ENCODE data around the gene RASGRP2. TPM values are rescaled to one million over a fixed set of nuclear protein-coding genes. Genes with fewer than 3 reads are reported as not detected.
A peak's percentile ranks its signal among the peaks of the same experiment; 100 is the strongest.

RASGRP2 gene
- total and polyA plus RNA-seq, 2 of the 8 experiments (the other 6 are each of a cell fraction or from before 2014, with no cell fraction given): 40.6 to 45.7 TPM

DNA sequence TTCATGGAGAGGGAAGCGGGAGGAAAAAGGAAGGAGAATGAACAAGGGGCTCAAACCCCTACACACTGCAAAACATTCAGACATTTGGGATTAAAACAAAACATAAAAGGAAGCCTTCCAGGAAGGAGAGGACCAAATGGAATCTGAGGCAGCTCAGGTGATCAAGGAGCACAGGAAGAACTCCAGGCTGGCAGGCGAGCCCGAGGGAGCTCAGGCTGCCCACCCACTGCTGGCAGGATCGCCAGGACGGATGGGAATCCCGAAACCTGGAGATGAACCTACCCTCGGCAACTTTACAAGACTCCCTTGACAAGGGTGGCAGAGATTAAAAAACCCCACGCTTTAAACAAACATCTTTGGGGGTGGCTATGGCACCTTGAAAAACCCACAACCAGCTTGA lies 20.8 kb upstream of the RASGRP2 start:
- DNase-seq (ENCODE audit: low read depth in 1 of 2, low spot score in 2 of 2): no peak
- no peak for FAIRE-seq
- POLR2A ChIA-PET (ENCODE audit: partially characterized antibody): interaction anchor here (0.6 to 42.9 kb wide), 6 partner anchors 1 to 76 kb away, joined by 3 to 1087 read pairs (median 4); partner anchors contain the start of genes PYGM, RASGRP2 and SF1
- TF ChIP-seq KDM5A (IDR thresholded peaks at IDR 0.05; ENCODE audit: low read length): no peak
- TF ChIP-seq EZH2 (IDR thresholded peaks at IDR 0.05; ENCODE audit: low read depth, low read length, severe bottlenecking): no peak
- TF ChIP-seq BCL11A (IDR thresholded peaks at IDR 0.05; ENCODE audit: low read depth in 2 of 2, low read length in 2 of 2): no peak
- no peak for TF ChIP-seq POU5F1 (IDR thresholded peaks at IDR 0.05; ENCODE audit: low read depth, low read length)
- no peak for TF ChIP-seq HDAC2 (IDR thresholded peaks at IDR 0.05; ENCODE audit: borderline replicate concordance in 1 of 2, low read depth in 2 of 2, low read length in 2 of 2)
- TF ChIP-seq SP4 (IDR thresholded peaks at IDR 0.05; ENCODE audit: low read length): no peak

More for the DNA sequence above, 20.8 kb upstream of the RASGRP2 start:
- H3K79me2 ChIP-seq (ENCODE audit: control insufficient read depth in 1 of 2, insufficient read depth in 2 of 2, low read length in 2 of 2): peaks cover 0 to 17% of the 10 kb centered on the region in 2 experiments; a peak in 1 of 4 replicates
- peaks cover 37 to 62% (median 51%) of the 10 kb centered on the region in 4 experiments for H3K36me3 ChIP-seq (ENCODE audit: control insufficient read depth in 2 of 4, insufficient read depth in 4 of 4, low read length in 3 of 4)
- no peak overlapping the region for H2BK12ac ChIP-seq (ENCODE audit: low read depth, low read length)
- CTCF ChIA-PET (ENCODE audit: partially characterized antibody): interaction anchor here (0.8 to 23.6 kb wide), 5 partner anchors 10 to 65 kb away, joined by 3 to 376 read pairs (median 3); partner anchors contain the start of gene RASGRP2
- no peak overlapping the region for H3K27ac ChIP-seq (ENCODE audit: low read depth, low read length)
- H2BK120ac ChIP-seq (replicated peaks; ENCODE audit: low read depth, low read length): no peak overlapping the region
- no peak overlapping the region for H2BK15ac ChIP-seq (ENCODE audit: low read length)
- no peak overlapping the region for H3K4me3 ChIP-seq (ENCODE audit: extremely low read depth in 1 of 4, insufficient read depth in 2 of 4, low read depth in 3 of 4, low read length in 4 of 4)
- no peak overlapping the region for H2AK5ac ChIP-seq (ENCODE audit: low read depth, low read length)
- H4K20me1 ChIP-seq (replicated peaks in 1 of 2; ENCODE audit: control insufficient read depth in 1 of 2, insufficient read depth in 2 of 2, low read length in 2 of 2): peaks cover 21 to 24% of the 10 kb centered on the region in 2 experiments
- H3K18ac ChIP-seq (ENCODE audit: extremely low read depth, low read length): peak overlapping the region; percentile 34; the same call in 1 of the 2 replicates
- H3K79me1 ChIP-seq (ENCODE audit: low read depth, low read length): peaks cover 3% of the 10 kb centered on the region
- no peak overlapping the region for H3K23ac ChIP-seq (ENCODE audit: insufficient read length)
- H4K91ac ChIP-seq (replicated peaks; ENCODE audit: insufficient read length, low read length): no peak overlapping the region
- no peak overlapping the region for H4K8ac ChIP-seq (ENCODE audit: extremely low read depth, insufficient read depth, low read length)
- H3K14ac ChIP-seq (ENCODE audit: insufficient read length): no peak overlapping the region
- H2BK20ac ChIP-seq (ENCODE audit: low read length): no peak overlapping the region
- H4K5ac ChIP-seq (ENCODE audit: insufficient read length, low read depth, low read length): no peak overlapping the region
- H3K56ac ChIP-seq (replicated peaks; ENCODE audit: insufficient read length, low read depth, low read length): no peak overlapping the region
- H3K4ac ChIP-seq (replicated peaks; ENCODE audit: insufficient read length, low read depth, low read length): no peak overlapping the region
- 91% methylated on average over 8 of the region's 8 CpGs; no CpG with 5 or more reads in 1 of the 2 experiments for WGBS, 2 experiments (ENCODE audit: extremely low coverage in 1 of 2, insufficient coverage in 1 of 2, insufficient read length in 1 of 2, insufficient replicate concordance in 2 of 2, low coverage in 1 of 2, low lambda C conversion rate in 2 of 2, missing lambda C conversion rate in 1 of 2)
- H3K9ac ChIP-seq (replicated peaks in 1 of 4; ENCODE audit: extremely low read depth in 1 of 4, low read depth in 3 of 4, low read length in 3 of 4): no peak overlapping the region
- H3K27me3 ChIP-seq (replicated peaks in 1 of 4; ENCODE audit: control insufficient read depth in 3 of 4, extremely low read depth in 1 of 4, insufficient read depth in 3 of 4, low read length in 3 of 4): no peaks in the 10 kb centered on the region
- no peaks in the 10 kb centered on the region for H3K23me2 ChIP-seq (ENCODE audit: low read depth, low read length)
- peak overlapping the region; percentile 45; the same call in 1 of the 2 replicates for H2BK5ac ChIP-seq (ENCODE audit: low read depth, low read length)
- H3K4me1 ChIP-seq (replicated peaks in 1 of 4; ENCODE audit: control insufficient read depth in 3 of 4, insufficient read depth in 4 of 4, low read length in 3 of 4): peaks cover 26 to 64% (median 55%) of the 10 kb centered on the region in 4 experiments
- H2AFZ ChIP-seq (ENCODE audit: low read length): no peak overlapping the region
- H3K4me2 ChIP-seq (ENCODE audit: insufficient read depth in 1 of 2, low read depth in 2 of 2, low read length in 2 of 2): peak overlapping the region; percentile 15 to 70; a peak in 1 of 4 replicates
- H3K9me3 ChIP-seq (ENCODE audit: insufficient read depth in 2 of 2, low read depth in 1 of 2, low read length in 1 of 2): no peaks in the 10 kb centered on the region
